ENCODE data around the gene CDH23.

CDH23 gene

DNA sequence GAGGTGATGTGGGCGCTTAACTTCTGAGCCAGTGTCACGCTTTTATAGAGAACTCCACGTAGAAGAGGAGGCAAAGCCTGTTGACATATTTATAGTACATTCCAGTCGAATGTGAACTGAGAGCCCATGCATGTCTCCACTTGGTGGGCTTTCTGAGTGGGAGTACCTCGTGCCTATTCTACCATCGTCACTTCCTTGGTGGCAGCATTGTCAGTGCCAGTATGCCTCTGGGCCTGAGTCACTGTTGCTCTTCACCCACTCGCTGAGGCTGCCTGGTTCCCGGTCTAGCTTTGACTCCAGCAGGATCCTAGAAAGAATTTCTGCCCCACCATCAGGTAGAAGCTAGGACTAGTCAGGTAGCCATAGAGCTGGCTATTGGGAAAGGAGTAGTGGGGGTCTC lies 30.0 kb upstream of the CDH23 start:
- Mint-ChIP-seq H3K4me3 (no peak overlapping the region), H3K27ac (no peak overlapping the region), H3K27me3 (ENCODE audit: low read depth, poor library complexity) (peaks cover 32% of the 10 kb centered on the region), H3K9me3 (no peaks in the 10 kb centered on the region), H3K36me3 (ENCODE audit: low read depth) (peaks cover 9% of the 10 kb centered on the region), H3K4me1 (no peaks in the 10 kb centered on the region)
- TF ChIP-seq, protein P1, sequence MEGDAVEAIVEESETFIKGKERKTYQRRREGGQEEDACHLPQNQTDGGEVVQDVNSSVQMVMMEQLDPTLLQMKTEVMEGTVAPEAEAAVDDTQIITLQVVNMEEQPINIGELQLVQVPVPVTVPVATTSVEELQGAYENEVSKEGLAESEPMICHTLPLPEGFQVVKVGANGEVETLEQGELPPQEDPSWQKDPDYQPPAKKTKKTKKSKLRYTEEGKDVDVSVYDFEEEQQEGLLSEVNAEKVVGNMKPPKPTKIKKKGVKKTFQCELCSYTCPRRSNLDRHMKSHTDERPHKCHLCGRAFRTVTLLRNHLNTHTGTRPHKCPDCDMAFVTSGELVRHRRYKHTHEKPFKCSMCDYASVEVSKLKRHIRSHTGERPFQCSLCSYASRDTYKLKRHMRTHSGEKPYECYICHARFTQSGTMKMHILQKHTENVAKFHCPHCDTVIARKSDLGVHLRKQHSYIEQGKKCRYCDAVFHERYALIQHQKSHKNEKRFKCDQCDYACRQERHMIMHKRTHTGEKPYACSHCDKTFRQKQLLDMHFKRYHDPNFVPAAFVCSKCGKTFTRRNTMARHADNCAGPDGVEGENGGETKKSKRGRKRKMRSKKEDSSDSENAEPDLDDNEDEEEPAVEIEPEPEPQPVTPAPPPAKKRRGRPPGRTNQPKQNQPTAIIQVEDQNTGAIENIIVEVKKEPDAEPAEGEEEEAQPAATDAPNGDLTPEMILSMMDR (IDR thresholded peaks at IDR 0.05) = no peak
- no peak for DNase-seq

DNA sequence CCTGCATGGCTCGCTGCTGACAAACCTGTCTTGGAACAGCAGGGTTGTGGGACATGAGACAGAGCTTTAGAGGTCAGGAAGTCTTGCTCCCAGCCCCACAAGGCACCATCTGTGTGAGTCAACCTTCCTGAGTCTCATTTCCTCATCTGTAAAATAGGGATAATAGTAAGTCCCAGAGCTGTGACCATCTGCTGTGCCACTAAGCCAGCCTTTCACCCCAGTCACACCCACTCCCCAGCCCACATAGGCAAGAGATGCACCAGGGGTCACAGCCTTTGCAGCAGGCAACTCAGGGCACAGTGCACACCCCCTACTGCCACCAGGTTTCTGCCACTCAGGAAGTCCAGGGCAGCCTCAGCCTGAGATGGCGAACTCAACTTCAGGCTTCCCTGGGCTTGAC lies 29.4 kb upstream of the CDH23 start:
- Mint-ChIP-seq H3K36me3 (ENCODE audit: low read depth) (peaks cover 5% of the 10 kb centered on the region), H3K27me3 (ENCODE audit: low read depth, poor library complexity) (peaks cover 36% of the 10 kb centered on the region), H3K9me3 (no peaks in the 10 kb centered on the region), H3K4me3 (no peak overlapping the region), H3K4me1 (no peaks in the 10 kb centered on the region), H3K27ac (no peak overlapping the region)
- TF ChIP-seq, protein P1 (IDR thresholded peaks at IDR 0.05) = no peak
- DNase-seq = no peak

DNA sequence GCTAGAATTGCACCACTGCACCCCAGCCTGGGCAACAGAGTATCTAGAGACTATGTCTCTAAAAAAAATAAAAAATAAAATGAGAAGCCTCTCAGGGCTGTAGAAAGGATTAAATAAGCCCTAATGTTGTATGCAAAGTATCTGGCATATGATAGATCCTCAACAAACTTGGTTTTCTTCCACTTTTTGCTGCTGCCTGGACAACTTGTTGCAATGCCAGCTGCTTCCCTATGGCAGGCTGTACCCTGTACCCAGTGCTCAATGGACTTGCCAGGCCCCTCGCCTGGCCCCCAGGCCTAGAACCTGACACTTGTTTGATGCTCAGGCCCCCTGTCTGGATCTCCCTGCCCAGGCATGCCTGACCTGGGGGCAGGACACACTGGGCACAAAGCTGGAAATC lies 28.5 kb upstream of the CDH23 start:
- H3K36me3 Mint-ChIP-seq (ENCODE audit: low read depth) = no peaks in the 10 kb centered on the region
- peaks cover 39% of the 10 kb centered on the region for H3K27me3 Mint-ChIP-seq (ENCODE audit: low read depth, poor library complexity)
- H3K4me1 Mint-ChIP-seq = no peaks in the 10 kb centered on the region
- H3K27ac Mint-ChIP-seq = no peak overlapping the region
- TF ChIP-seq, protein P1 (IDR thresholded peaks at IDR 0.05) = no peak
- H3K9me3 Mint-ChIP-seq = no peaks in the 10 kb centered on the region
- no peak overlapping the region for H3K4me3 Mint-ChIP-seq
- DNase-seq = no peak

DNA sequence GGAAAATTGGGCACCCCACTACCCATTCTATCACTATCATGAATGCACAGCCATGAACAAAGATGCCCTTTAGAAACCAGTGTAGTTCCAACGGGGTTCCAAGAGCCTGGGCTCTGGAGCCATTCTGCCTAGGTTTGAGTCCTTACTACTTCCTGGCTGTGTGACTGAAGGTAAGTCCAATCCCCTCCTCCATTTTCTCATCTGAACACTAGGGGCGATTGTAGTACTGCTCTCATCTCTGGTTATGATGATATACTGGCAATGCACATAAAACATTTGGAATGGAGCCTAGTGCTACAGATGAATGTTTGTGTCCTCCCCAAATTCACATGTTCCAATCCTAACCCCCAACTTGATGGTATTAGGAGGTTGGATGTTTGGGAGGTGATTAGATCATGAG lies 28.1 kb upstream of the CDH23 start:
- Mint-ChIP-seq H3K36me3 (ENCODE audit: low read depth) (no peaks in the 10 kb centered on the region), H3K4me1 (no peaks in the 10 kb centered on the region), H3K4me3 (no peak overlapping the region), H3K9me3 (no peaks in the 10 kb centered on the region), H3K27ac (no peak overlapping the region), H3K27me3 (ENCODE audit: low read depth, poor library complexity) (peaks cover 39% of the 10 kb centered on the region)
- no peak for DNase-seq
- TF ChIP-seq, protein P1 (IDR thresholded peaks at IDR 0.05) = no peak

DNA sequence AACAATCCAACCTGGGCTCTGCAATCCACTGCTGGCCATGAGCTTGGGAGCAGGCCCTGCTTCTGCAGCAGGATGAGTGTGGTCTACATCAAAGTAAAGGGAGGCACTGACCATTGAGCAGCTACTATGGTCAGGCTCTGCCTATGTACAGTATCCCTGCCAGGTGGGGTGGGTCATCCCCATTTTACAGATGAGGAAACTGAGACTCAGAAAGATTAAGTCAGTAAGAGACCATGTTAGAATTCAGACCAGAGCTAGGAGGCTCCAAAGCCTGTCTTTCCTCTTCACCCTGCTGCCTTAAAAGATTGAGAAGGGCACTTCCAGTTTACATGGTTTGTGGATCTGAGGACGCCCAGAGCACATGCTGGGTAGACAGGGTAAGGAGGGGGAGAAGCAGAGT lies 27.1 kb upstream of the CDH23 start:
- no peak for DNase-seq
- H3K36me3 Mint-ChIP-seq (ENCODE audit: low read depth) = no peaks in the 10 kb centered on the region
- H3K4me1 Mint-ChIP-seq = no peaks in the 10 kb centered on the region
- no peak overlapping the region for H3K4me3 Mint-ChIP-seq
- no peaks in the 10 kb centered on the region for H3K9me3 Mint-ChIP-seq
- peaks cover 41% of the 10 kb centered on the region for H3K27me3 Mint-ChIP-seq (ENCODE audit: low read depth, poor library complexity)
- TF ChIP-seq, protein P1 (IDR thresholded peaks at IDR 0.05) = no peak
- no peak overlapping the region for H3K27ac Mint-ChIP-seq

DNA sequence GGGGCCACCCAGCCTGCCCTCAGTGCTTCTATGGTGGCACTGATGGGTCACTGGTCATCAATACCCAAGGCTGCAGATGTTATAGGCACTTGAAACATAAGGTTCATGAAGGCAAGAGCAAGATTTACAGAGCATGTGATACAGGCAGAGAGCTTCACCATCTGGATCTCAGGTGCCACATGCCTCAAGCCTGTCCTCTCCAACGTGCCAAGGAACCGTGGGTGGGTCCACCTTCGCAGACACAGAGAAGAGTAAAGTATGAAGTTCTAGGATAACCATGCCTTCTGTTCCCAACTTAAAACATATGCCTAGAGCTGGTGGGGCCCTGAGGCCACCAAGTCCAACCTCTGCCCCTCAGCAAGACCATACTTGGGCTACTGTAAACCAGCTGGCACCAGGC lies 26.7 kb upstream of the CDH23 start:
- Mint-ChIP-seq H3K27ac (no peak overlapping the region), H3K36me3 (ENCODE audit: low read depth) (no peaks in the 10 kb centered on the region), H3K27me3 (ENCODE audit: low read depth, poor library complexity) (peaks cover 45% of the 10 kb centered on the region), H3K9me3 (no peaks in the 10 kb centered on the region), H3K4me3 (no peak overlapping the region), H3K4me1 (no peaks in the 10 kb centered on the region)
- DNase-seq = no peak
- TF ChIP-seq, protein P1 (IDR thresholded peaks at IDR 0.05) = no peak
